HepG2 (cell line): Measurements from ENCODE around the gene MEAK7. TPM values are rescaled to one million over a fixed set of nuclear protein-coding genes. Genes with fewer than 3 reads are reported as not detected.
A peak's percentile ranks its signal among the peaks of the same experiment; 100 is the strongest.

Source experiments
- ATAC-seq: fragments of 200-7000 bp; cut with Tn5 transposase; 3 replicates; pipeline ENCODE4 v1.9.1; 2020; ENCODE audit warnings: mild to moderate bottlenecking, moderate library complexity
- BruUV-seq: library from RNA; stranded (reverse); fragments of 400-500 nt; replicated peaks from 2 replicates; lab custom pipeline; 2021; lab: Mats Ljungman, UMichigan
- CTCF ChIA-PET: fragments of 300-600 bp; formaldehyde crosslinking; extraction: SDS; loops from one replicate; lab custom pipeline; 2021; ENCODE audit warnings: low total read pairs, inconsistent platforms, low intra/inter-chr PET ratio; lab: Yijun Ruan, JAX
- POLR2A ChIA-PET: fragments of 350-600 bp; sonication (Branson Sonifier 250); formaldehyde crosslinking; loops from one replicate; lab custom pipeline; 2020; ENCODE audit warnings: antibody characterized with exemption, inconsistent platforms; lab: Yijun Ruan, JAX
- DNase-seq: peaks from one replicate; pipeline ENCODE4 v3.0.0-alpha.2; 2015; ENCODE audit warnings: low spot score
- FAIRE-seq: peaks from 3 replicates; lab custom pipeline; 2011; peaks lifted over from hg19 to GRCh38; lab: Jason Lieb, UNC
- H2AFZ ChIP-seq: one replicate; pipeline ENCODE4 v1.6.1; 2011; ENCODE audit warnings: low read length, inconsistent platforms
- H3K27ac ChIP-seq: fragments of 300-600 bp; 3 replicates; pipeline ENCODE4 v1.8.0; 2011; ENCODE audit warnings: mixed run types, mild to moderate bottlenecking, mixed read lengths, low read length, inconsistent platforms; ENCODE audit not compliant: insufficient read depth; ENCODE audit errors: extremely low read length
- H3K27me3 ChIP-seq, 2 experiments: fragments of 200-600 bp in 1 of 2; 2 replicates in 1 of 2; 3 replicates in 1 of 2; pipeline versions ENCODE4 v1.6.0 to v1.8.0; 2011; ENCODE audit warnings: low read length in 2 of 2, mild to moderate bottlenecking in 2 of 2, moderate library complexity in 2 of 2, inconsistent platforms in 1 of 2; ENCODE audit not compliant: insufficient read depth in 2 of 2, control insufficient read depth in 1 of 2
- H3K36me3 ChIP-seq, 2 experiments: fragments of 200-600 bp in 1 of 2; replicated peaks in 1 of 2; 2 replicates in 1 of 2; 3 replicates in 1 of 2; pipeline versions ENCODE4 v1.5.1 to v1.8.0; 2011; ENCODE audit warnings: low read length in 2 of 2, inconsistent platforms in 1 of 2; ENCODE audit not compliant: insufficient read depth in 2 of 2, control insufficient read depth in 1 of 2
- H3K4me1 ChIP-seq: 2 replicates; pipeline ENCODE4 v1.5.1; 2012; ENCODE audit warnings: low read length, inconsistent platforms; ENCODE audit not compliant: insufficient read depth
- H3K4me2 ChIP-seq: 2 replicates; pipeline ENCODE4 v1.6.0; 2011; ENCODE audit warnings: low read depth, low read length, inconsistent platforms
- H3K4me3 ChIP-seq, 3 experiments: fragments of 200-600 bp in 1 of 3; sonication (generic), shearing (Covaris generic) in 1 of 3; replicated peaks in 1 of 3; 2 replicates each; pipeline ENCODE4 v1.5.1; 2011 to 2016; ENCODE audit warnings: low read length in 3 of 3, inconsistent platforms in 2 of 3, low read depth in 2 of 3, mild to moderate bottlenecking in 2 of 3, control low read depth in 1 of 3, mixed read lengths in 1 of 3; ENCODE audit not compliant: insufficient read depth in 1 of 3
- H3K79me2 ChIP-seq: one replicate; pipeline ENCODE4 v1.6.1; 2011; ENCODE audit warnings: low read length, inconsistent platforms; ENCODE audit not compliant: insufficient read depth
- H3K9ac ChIP-seq: 2 replicates; pipeline ENCODE4 v1.6.0; 2011; ENCODE audit warnings: mild to moderate bottlenecking, low read depth, low read length, inconsistent platforms; ENCODE audit not compliant: insufficient read depth
- H3K9me3 ChIP-seq: 2 replicates; pipeline ENCODE4 v1.5.1; 2012; ENCODE audit warnings: mild to moderate bottlenecking, low read length
- H4K20me1 ChIP-seq: 2 replicates; pipeline ENCODE4 v1.6.0; 2011; ENCODE audit warnings: inconsistent platforms, mild to moderate bottlenecking, low read length, moderate library complexity; ENCODE audit not compliant: insufficient read depth
- EP300 ChIP-seq, 3 experiments: sonication (generic) in 1 of 3; formaldehyde crosslinking in 1 of 3; IDR thresholded peaks; 2 replicates each; pipeline versions ENCODE4 v1.5.1 to v1.6.1; 2011 to 2020; ENCODE audit warnings: low read depth in 2 of 3, low read length in 2 of 3, borderline replicate concordance in 1 of 3, improper control_type of control experiment in 1 of 3, mild to moderate bottlenecking in 1 of 3, missing genetic modification reagents in 1 of 3, moderate library complexity in 1 of 3
- KLF12 ChIP-seq: sonication (generic); formaldehyde crosslinking; IDR thresholded peaks from 2 replicates; pipeline ENCODE4 v1.4.0; 2020; ENCODE audit warnings: missing genetic modification reagents, borderline replicate concordance
- ZBTB26 ChIP-seq: IDR thresholded peaks from 2 replicates; pipeline ENCODE4 v1.6.1; 2016; ENCODE audit warnings: missing compliant biosample characterization, missing genetic modification reagents, borderline replicate concordance
- ZBTB44 ChIP-seq: sonication (generic); formaldehyde crosslinking; IDR thresholded peaks from 2 replicates; pipeline ENCODE4 v1.4.0; 2020; ENCODE audit warnings: missing genetic modification reagents
- ZFP1 ChIP-seq: IDR thresholded peaks from 2 replicates; pipeline ENCODE4 v1.6.1; 2016
- ZGPAT ChIP-seq: IDR thresholded peaks from 2 replicates; pipeline ENCODE4 v1.6.1; 2016; ENCODE audit warnings: mild to moderate bottlenecking
- ZNF766 ChIP-seq: sonication (generic); formaldehyde crosslinking; IDR thresholded peaks from 2 replicates; pipeline ENCODE4 v1.5.0; 2020; ENCODE audit warnings: missing genetic modification reagents, borderline replicate concordance
- WGBS: methylation state at CpG from one replicate; pipeline ENCODE4 v1.1.6; 2017; ENCODE audit warnings: low lambda C conversion rate; 5-methylcytosine and 5-hydroxymethylcytosine counted together
- in situ Hi-C: cut with HindIII; loops from 2 replicates; pipeline ENCODE4 v1.10.0; 2017; ENCODE audit warnings: low pct_unique_long_range_greater_than_20kb; ENCODE audit not compliant: extremely low pct_ligation_motif_present
- intact Hi-C: fragments of 100-400 bp; cut with micrococcal nuclease; formaldehyde crosslinking; loops from one replicate; pipeline ENCODE4 v1.10.0; 2022; ENCODE audit not compliant: unreplicated experiment
- polyA plus RNA-seq, 8 experiments: library from polyadenylated mRNA; depleted of rRNA in 3 of 8; stranded (reverse) in 7 of 8; unstranded in 1 of 8; fragments of >200 nt; fragmentation: Illumina TruSeq in 4 of 8; extraction: Trizol in 4 of 8; gene quantifications; 2 replicates each; pipeline versions ENCODE4 v1.2.1 to v1.2.3, GENCODE V29; 2011 to 2016; ENCODE audit warnings: low read depth in 4 of 8, missing spikeins in 1 of 8, mixed read lengths in 1 of 8; ENCODE audit not compliant: insufficient read depth in 1 of 8
- total RNA-seq, 5 experiments: library from RNA; depleted of rRNA; stranded (reverse); fragments of >200 nt; fragmentation: Illumina TruSeq; extraction: Trizol; gene quantifications; 2 replicates each; pipeline ENCODE4 v1.2.3, GENCODE V29; 2016; ENCODE audit warnings: low read depth in 1 of 5

Gene MEAK7
- total and polyA plus RNA-seq, 2 of the 13 experiments (the other 11 are each of a cell fraction or from before 2014, with no cell fraction given) = 11.8 to 14.7 TPM

- 0 out of 2 replicates have a peak, but pooled peaks have one; percentile 15 for TF ChIP-seq ZBTB26 (CRISPR knock-in tag)
- TF ChIP-seq EP300 (IDR thresholded peaks at IDR 0.05; ENCODE audit: low read depth in 2 of 2, low read length in 2 of 2) = no peak
- no peak for TF ChIP-seq EP300 (CRISPR knock-in tag; IDR thresholded peaks at IDR 0.05; ENCODE audit: borderline replicate concordance)
These were observed 27.8 kb upstream of the MEAK7 start (continued) for GRCh38 chr16:84532291-84532724.

- ChIA-PET POLR2A (no interaction called here), CTCF (no interaction called here)
- intact Hi-C loops = no loop called here
- ATAC-seq = no peak
- H3K9ac ChIP-seq = no peak overlapping the region
- H3K4me2 ChIP-seq = no peak overlapping the region
- H3K4me3 ChIP-seq = no peak overlapping the region
- peaks cover 14% of the 10 kb centered on the region for H3K4me1 ChIP-seq
- FAIRE-seq = no peak
- no peaks in the 10 kb centered on the region for H3K36me3 ChIP-seq
- DNase-seq = no peak
- no peak overlapping the region for H2AFZ ChIP-seq
- in situ Hi-C loops = no loop called here
- no TSS peak for BruUV-seq
- H3K9me3 ChIP-seq = no peaks in the 10 kb centered on the region
- no peak overlapping the region for H3K27ac ChIP-seq
- TF ChIP-seq KLF12 (CRISPR knock-in tag) (no peak), ZGPAT (CRISPR knock-in tag) (no peak), ZBTB44 (CRISPR knock-in tag) (no peak), ZFP1 (CRISPR knock-in tag) (no peak), ZNF766 (no peak)
- no peaks in the 10 kb centered on the region for H4K20me1 ChIP-seq
- H3K27me3 ChIP-seq = peaks cover 0 to 3% of the 10 kb centered on the region in 2 experiments; a peak in 2 of 5 replicates
- 81% methylated on average over 9 of the region's 9 CpGs for WGBS
- H3K79me2 ChIP-seq = no peaks in the 10 kb centered on the region
These were observed 27.2 kb upstream of the MEAK7 start for GRCh38 chr16:84531671-84532111.
